ENCODE results near the gene IFRD2.
"Not testable (repeated sequence)": the region's sequence is repeated elsewhere in the genome, so short reads cannot be mapped to it uniquely, and the experiment has no call there.

The IFRD2 gene

GRCh38 chr3:50279255-50280016 is 12.8 kb downstream of the IFRD2 start:
- no peak for DNase-seq

GRCh38 chr3:50278880-50279224 is 13.4 kb downstream of the IFRD2 start, which contains the start of gene LSMEM2:
Gene LSMEM2, plus strand, starts transcription at chr3:50279087. Its CDS starts 27 bp downstream, at chr3:50279114.
- no peak for DNase-seq

- no peak for DNase-seq
Measured at GRCh38 chr3:50278123-50278879, 13.9 kb downstream of the IFRD2 start.

- DNase-seq, result no peak
Measured at GRCh38 chr3:50276762-50277101, 15.5 kb downstream of the IFRD2 start.

- DNase-seq, result no peak
Measured at GRCh38 chr3:50275996-50276761, 16.1 kb downstream of the IFRD2 start.

GRCh38 chr3:50275141-50275995 is 16.9 kb downstream of the IFRD2 start:
- no peak for DNase-seq

GRCh38 chr3:50274371-50275104 is 17.7 kb downstream of the IFRD2 start:
- peak in 1 of 2 experiments; percentile 42 for DNase-seq

GRCh38 chr3:50273689-50274065 is 18.6 kb downstream of the IFRD2 start:
- DNase-seq, result no peak

- peak in 1 of 2 experiments; percentile 74 for DNase-seq
Measured at GRCh38 chr3:50272911-50273688, 19.1 kb downstream of the IFRD2 start.

GRCh38 chr3:50272538-50272910 is 19.7 kb downstream of the IFRD2 start:
- not testable (repeated sequence) for DNase-seq

- DNase-seq, result no peak
Measured at GRCh38 chr3:50271314-50271936, 20.8 kb downstream of the IFRD2 start.

- no peak for DNase-seq
Measured at GRCh38 chr3:50270422-50271224, 21.6 kb downstream of the IFRD2 start.

GRCh38 chr3:50269977-50270413 is 22.2 kb downstream of the IFRD2 start:
- DNase-seq, result no peak

- no peak for DNase-seq
Measured at GRCh38 chr3:50269460-50269859, 22.8 kb downstream of the IFRD2 start.

GRCh38 chr3:50268703-50269451 is 23.4 kb downstream of the IFRD2 start, which contains the start of gene SEMA3B:
Gene SEMA3B, plus strand, starts transcription at chr3:50269147. Its CDS starts 94 bp downstream, at chr3:50269241.
- DNase-seq, result no peak

- DNase-seq, result no peak
Measured at GRCh38 chr3:50268276-50268675, 24.0 kb downstream of the IFRD2 start.

GRCh38 chr3:50267280-50267913 is 24.8 kb downstream of the IFRD2 start:
- no peak for DNase-seq

- DNase-seq, result no peak
Measured at GRCh38 chr3:50266836-50267235, 25.4 kb downstream of the IFRD2 start.
